H1 (cell line): ENCODE data around the gene PRSS38. TPM values are rescaled to one million over a fixed set of nuclear protein-coding genes. Genes with fewer than 3 reads are reported as not detected.

ENCODE experiments used
- CTCF ChIA-PET: fragments of 300-600 bp; sonication (Branson Sonifier 250); formaldehyde crosslinking; loops from one replicate; lab custom pipeline; 2021; ENCODE audit not compliant: partially characterized antibody; lab: Charles Lee
- POLR2A ChIA-PET: fragments of 300-600 bp; sonication (Branson Sonifier 250); formaldehyde crosslinking; loops from one replicate; lab custom pipeline; 2021; ENCODE audit warnings: inconsistent platforms; ENCODE audit not compliant: partially characterized antibody; lab: Charles Lee
- DNase-seq, 2 experiments: peaks; one replicate each; pipeline versions ENCODE4 v3.0.0 to v3.0.0-alpha.2; 2010 to 2022; ENCODE audit warnings: low spot score in 2 of 2, low read depth in 1 of 2, mixed read lengths in 1 of 2
- FAIRE-seq: peaks from 2 replicates; lab custom pipeline; 2011; peaks lifted over from hg19 to GRCh38; lab: Jason Lieb, UNC
- H2AFZ ChIP-seq: 2 replicates; pipeline ENCODE4 v1.8.1; 2012; ENCODE audit warnings: low read length, inconsistent platforms
- H2AK5ac ChIP-seq: 2 replicates; pipeline ENCODE4 v1.6.1; 2013; ENCODE audit warnings: low read depth, low read length
- H2BK120ac ChIP-seq: replicated peaks from 2 replicates; pipeline ENCODE3; 2013; ENCODE audit warnings: low read depth, low read length, inconsistent platforms
- H2BK12ac ChIP-seq: 2 replicates; pipeline ENCODE4 v1.6.1; 2013; ENCODE audit warnings: low read depth, low read length
- H2BK15ac ChIP-seq: 2 replicates; pipeline ENCODE4 v1.6.1; 2013; ENCODE audit warnings: low read length
- H2BK20ac ChIP-seq: 2 replicates; pipeline ENCODE4 v1.6.1; 2013; ENCODE audit warnings: low read length
- H2BK5ac ChIP-seq: 2 replicates; pipeline ENCODE4 v1.6.1; 2013; ENCODE audit warnings: low read depth, low read length
- H3K14ac ChIP-seq: 2 replicates; pipeline ENCODE4 v1.6.1; 2013; ENCODE audit warnings: inconsistent platforms; ENCODE audit not compliant: insufficient read length
- H3K18ac ChIP-seq: 2 replicates; pipeline ENCODE4 v1.6.1; 2013; ENCODE audit warnings: low read length; ENCODE audit errors: extremely low read depth
- H3K23ac ChIP-seq: 2 replicates; pipeline ENCODE4 v1.6.1; 2013; ENCODE audit warnings: inconsistent platforms; ENCODE audit not compliant: insufficient read length
- H3K23me2 ChIP-seq: 2 replicates; pipeline ENCODE4 v1.6.1; 2013; ENCODE audit warnings: low read depth, low read length
- H3K27ac ChIP-seq: 2 replicates; pipeline ENCODE4 v1.6.1; 2011; ENCODE audit warnings: low read depth, low read length, inconsistent platforms
- H3K27me3 ChIP-seq, 4 experiments: replicated peaks in 1 of 4; 1 replicate in 1 of 4; 2 replicates in 3 of 4; pipeline versions ENCODE4 v1.6.1 to v1.8.1; 2011 to 2013; ENCODE audit warnings: low read length in 3 of 4, mild to moderate bottlenecking in 3 of 4, inconsistent platforms in 2 of 4, mixed read lengths in 2 of 4, moderate library complexity in 1 of 4; ENCODE audit not compliant: control insufficient read depth in 3 of 4, insufficient read depth in 3 of 4; ENCODE audit errors: extremely low read depth in 1 of 4
- H3K36me3 ChIP-seq, 4 experiments: 2 replicates each; pipeline versions ENCODE4 v1.6.1 to v1.8.1; 2011 to 2013; ENCODE audit warnings: mild to moderate bottlenecking in 4 of 4, low read length in 3 of 4, moderate library complexity in 2 of 4, control low read depth in 1 of 4, inconsistent platforms in 1 of 4; ENCODE audit not compliant: insufficient read depth in 4 of 4, control insufficient read depth in 2 of 4
- H3K4ac ChIP-seq: replicated peaks from 2 replicates; pipeline ENCODE3; 2013; ENCODE audit warnings: low read length, low read depth, mixed read lengths, inconsistent platforms; ENCODE audit not compliant: insufficient read length
- H3K4me1 ChIP-seq, 4 experiments: replicated peaks in 1 of 4; 1 replicate in 1 of 4; 2 replicates in 3 of 4; pipeline versions ENCODE4 v1.6.1 to v1.8.1; 2011 to 2013; ENCODE audit warnings: low read length in 3 of 4, inconsistent platforms in 2 of 4, mixed read lengths in 1 of 4; ENCODE audit not compliant: insufficient read depth in 4 of 4, control insufficient read depth in 3 of 4
- H3K4me2 ChIP-seq, 2 experiments: 2 replicates each; pipeline versions ENCODE4 v1.6.1 to v1.8.1; 2011 to 2013; ENCODE audit warnings: low read depth in 2 of 2, low read length in 2 of 2, control low read depth in 1 of 2, inconsistent platforms in 1 of 2, mild to moderate bottlenecking in 1 of 2; ENCODE audit not compliant: insufficient read depth in 1 of 2
- H3K4me3 ChIP-seq, 4 experiments: fragments of 200-600, 300-600 bp in 1 of 4; sonication (generic), shearing (Covaris generic), sonication (Bioruptor Twin) in 1 of 4; 2 replicates each; pipeline versions ENCODE4 v1.5.1 to v1.8.1; 2011 to 2016; ENCODE audit warnings: low read length in 4 of 4, low read depth in 3 of 4, control low read depth in 2 of 4, inconsistent platforms in 2 of 4, mild to moderate bottlenecking in 2 of 4, mixed read lengths in 1 of 4, moderate library complexity in 1 of 4; ENCODE audit not compliant: insufficient read depth in 2 of 4; ENCODE audit errors: extremely low read depth in 1 of 4
- H3K56ac ChIP-seq: replicated peaks from 2 replicates; pipeline ENCODE3; 2013; ENCODE audit warnings: low read depth, mild to moderate bottlenecking, mixed read lengths, low read length, inconsistent platforms; ENCODE audit not compliant: insufficient read length
- H3K79me1 ChIP-seq: 2 replicates; pipeline ENCODE4 v1.6.1; 2013; ENCODE audit warnings: low read depth, low read length, control low read depth
- H3K79me2 ChIP-seq, 2 experiments: 2 replicates each; pipeline versions ENCODE4 v1.6.1 to v1.8.1; 2012 to 2013; ENCODE audit warnings: low read length in 2 of 2, mild to moderate bottlenecking in 2 of 2, inconsistent platforms in 1 of 2; ENCODE audit not compliant: insufficient read depth in 2 of 2, control insufficient read depth in 1 of 2
- H3K9ac ChIP-seq, 4 experiments: replicated peaks in 1 of 4; 1 replicate in 1 of 4; 2 replicates in 3 of 4; pipeline versions ENCODE4 v1.6.1 to v1.8.1; 2011 to 2013; ENCODE audit warnings: low read depth in 3 of 4, low read length in 3 of 4, control low read depth in 2 of 4, mild to moderate bottlenecking in 2 of 4, moderate library complexity in 2 of 4, inconsistent platforms in 1 of 4; ENCODE audit errors: extremely low read depth in 1 of 4
- H3K9me3 ChIP-seq, 2 experiments: 2 replicates each; pipeline versions ENCODE4 v1.6.1 to v1.8.1; 2012 to 2013; ENCODE audit warnings: mild to moderate bottlenecking in 2 of 2, moderate library complexity in 2 of 2, control low read depth in 1 of 2, inconsistent platforms in 1 of 2, low read depth in 1 of 2, low read length in 1 of 2, mixed read lengths in 1 of 2; ENCODE audit not compliant: insufficient read depth in 2 of 2
- H4K20me1 ChIP-seq, 2 experiments: replicated peaks in 1 of 2; 2 replicates each; pipeline versions ENCODE3 to v1.8.1; 2011 to 2013; ENCODE audit warnings: inconsistent platforms in 2 of 2, low read length in 2 of 2, mild to moderate bottlenecking in 1 of 2; ENCODE audit not compliant: insufficient read depth in 2 of 2, control insufficient read depth in 1 of 2
- H4K5ac ChIP-seq: 2 replicates; pipeline ENCODE4 v1.6.1; 2013; ENCODE audit warnings: low read length, low read depth, mixed read lengths, inconsistent platforms; ENCODE audit not compliant: insufficient read length
- H4K8ac ChIP-seq: 2 replicates; pipeline ENCODE4 v1.8.0; 2013; ENCODE audit warnings: mild to moderate bottlenecking, moderate library complexity, low read length, inconsistent platforms; ENCODE audit not compliant: insufficient read depth; ENCODE audit errors: extremely low read depth
- H4K91ac ChIP-seq: replicated peaks from 2 replicates; pipeline ENCODE3; 2013; ENCODE audit warnings: low read length, mixed read lengths, inconsistent platforms; ENCODE audit not compliant: insufficient read length
- ATF3 ChIP-seq: IDR thresholded peaks from 2 replicates; pipeline ENCODE4 v1.6.1; 2011; ENCODE audit warnings: low read depth, mild to moderate bottlenecking, low read length; ENCODE audit not compliant: insufficient read depth
- CHD1 ChIP-seq: IDR thresholded peaks from 2 replicates; pipeline ENCODE4 v1.6.1; 2012; ENCODE audit warnings: low read depth, low read length, improper control_type of control experiment
- NANOG ChIP-seq: IDR thresholded peaks from 2 replicates; pipeline ENCODE4 v1.6.1; 2011; ENCODE audit warnings: low read length, low read depth, mild to moderate bottlenecking, inconsistent platforms; ENCODE audit not compliant: insufficient read depth, poor library complexity, severe bottlenecking
- SP4 ChIP-seq: IDR thresholded peaks from 2 replicates; pipeline ENCODE4 v1.6.1; 2012; ENCODE audit warnings: low read length, inconsistent platforms
- WGBS, 2 experiments: shearing (Covaris generic) in 1 of 2; methylation state at CpG; one replicate each; pipeline versions ENCODE4 v1.1.6 to v1.1.7; 2013 to 2015; ENCODE audit warnings: low lambda C conversion rate in 2 of 2, mixed read lengths in 2 of 2, inconsistent platforms in 1 of 2, low coverage in 1 of 2, missing lambda C conversion rate in 1 of 2; ENCODE audit not compliant: insufficient replicate concordance in 2 of 2, insufficient coverage in 1 of 2, insufficient read length in 1 of 2; ENCODE audit errors: extremely low coverage in 1 of 2, missing lambda C conversion rate in 1 of 2; 5-methylcytosine and 5-hydroxymethylcytosine counted together
- polyA plus RNA-seq, 7 experiments: library from polyadenylated mRNA; depleted of rRNA in 3 of 7; stranded (reverse) in 5 of 7; unstranded in 2 of 7; fragments of >200 nt in 5 of 7; fragments of 200-250 nt in 2 of 7; gene quantifications; 1 replicate in 5 of 7; 2 replicates in 1 of 7; 4 replicates in 1 of 7; pipeline versions ENCODE4 v1.2.1 to v1.2.3, GENCODE V29; 2011 to 2013; ENCODE audit warnings: missing spikeins in 2 of 7, mixed read lengths in 2 of 7
- total RNA-seq: library from RNA; stranded (reverse); fragmentation: NEBNext Ultra II Directional; extraction: Animal tissue kit (Norgen Biotek cat#: 25700); gene quantifications from 2 replicates; pipeline ENCODE4 v1.2.1, GENCODE V29; 2021

Gene PRSS38
- total and polyA plus RNA-seq, 2 of the 8 experiments (the other 6 are each of a cell fraction or from before 2014, with no cell fraction given): not detected

GRCh38 chr1:227809026-227809425 lies 6.4 kb upstream of the PRSS38 start:
- WGBS, 2 experiments: 71% methylated on average over 2 of the region's 2 CpGs; no CpG with 5 or more reads in 1 of the 2 experiments

More at GRCh38 chr1:227809026-227809425, 6.4 kb upstream of the PRSS38 start:
- Histone ChIP-seq H4K5ac (no peak overlapping the region), H3K4me1 (no peaks in the 10 kb centered on the region), H3K36me3 (no peaks in the 10 kb centered on the region), H2BK12ac (no peak overlapping the region), H3K9ac (no peak overlapping the region), H3K27ac (no peak overlapping the region), H4K91ac (no peak overlapping the region), H3K23me2 (no peaks in the 10 kb centered on the region), H3K79me2 (no peaks in the 10 kb centered on the region), H2BK15ac (no peak overlapping the region), H2AK5ac (no peak overlapping the region), H2BK20ac (no peak overlapping the region), H3K18ac (no peak overlapping the region), H3K79me1 (no peaks in the 10 kb centered on the region), H3K27me3 (no peaks in the 10 kb centered on the region), H3K14ac (no peak overlapping the region), H3K56ac (no peak overlapping the region), H3K23ac (no peak overlapping the region), H2AFZ (no peak overlapping the region), H3K4me3 (no peak overlapping the region), H4K20me1 (no peaks in the 10 kb centered on the region), H3K4me2 (no peak overlapping the region), H4K8ac (no peak overlapping the region), H3K4ac (no peak overlapping the region), H2BK5ac (no peak overlapping the region), H2BK120ac (no peak overlapping the region), H3K9me3 (peaks cover 11 to 14% of the 10 kb centered on the region in 2 experiments)
- CTCF ChIA-PET: no interaction called here
- DNase-seq: no peak
- TF ChIP-seq SP4 (no peak), ATF3 (no peak), CHD1 (no peak), NANOG (no peak)
- FAIRE-seq: no peak
- POLR2A ChIA-PET: no interaction called here
